SK-N-MC (cell line): Measurements from ENCODE around the gene ALPL.

Experiments
- EZH2 ChIP-seq: fragments of 200-600 bp; sonication (generic); IDR thresholded peaks from one replicate; pipeline ENCODE4 v1.6.1; 2017; ENCODE audit warnings: antibody characterized with exemption
- FOXP2 ChIP-seq: optimal IDR thresholded peaks from 2 replicates; pipeline ENCODE3; 2011; ENCODE audit warnings: mild to moderate bottlenecking, moderate library complexity; ENCODE audit not compliant: insufficient read depth; ENCODE audit errors: extremely low read length, control extremely low read depth
- POLR2AphosphoS5 ChIP-seq: IDR thresholded peaks from 2 replicates; pipeline ENCODE4 v1.6.1; 2012; ENCODE audit warnings: mild to moderate bottlenecking, low read depth, low read length, borderline replicate concordance

DNA sequence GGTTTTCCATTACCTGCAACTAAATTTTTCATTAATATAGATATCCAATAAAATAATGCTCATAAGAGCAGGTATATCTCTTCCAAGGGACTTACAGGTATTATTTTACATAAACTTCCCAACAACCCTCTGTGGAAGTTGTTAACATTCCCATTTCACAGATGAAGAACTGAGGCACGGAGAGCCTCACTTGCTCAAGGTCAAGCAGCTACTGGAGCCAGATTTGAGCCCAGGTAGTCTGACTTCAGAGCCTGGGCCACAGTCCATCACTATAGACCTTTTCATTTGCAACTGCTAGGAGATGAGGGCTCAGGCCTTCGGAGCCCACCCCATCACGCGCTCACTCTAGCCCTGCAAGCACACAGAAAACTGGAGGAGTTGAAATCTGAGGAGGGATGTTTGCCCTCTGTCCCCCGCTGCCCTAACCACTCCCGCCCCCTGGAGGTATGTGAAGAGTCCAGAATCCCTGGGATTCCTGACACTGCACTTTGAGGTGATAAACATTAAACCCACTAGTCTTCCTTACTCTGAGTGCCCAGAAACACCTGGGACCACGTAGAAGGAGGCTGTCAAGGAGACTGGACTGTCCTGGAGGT, 11.7 kb upstream of the ALPL start:
- no peak for TF ChIP-seq EZH2
- no peak for TF ChIP-seq FOXP2
- TF ChIP-seq POLR2AphosphoS5, result no peak
